Karpas-422 (cell line): ENCODE results near the gene MAP3K8. TPM values are rescaled to one million over a fixed set of nuclear protein-coding genes. Genes with fewer than 3 reads are reported as not detected.

ENCODE experiments used
- DNase-seq: peaks from one replicate; pipeline ENCODE4 v3.0.0-alpha.2; 2015
- H2AFZ ChIP-seq: fragments of 200-600 bp; sonication (generic); 2 replicates; pipeline ENCODE4 v1.6.1; 2014; ENCODE audit warnings: antibody characterized with exemption, low read length, mixed read lengths
- H3K27ac ChIP-seq: fragments of 200-600 bp; sonication (generic); 2 replicates; pipeline ENCODE4 v1.5.1; 2014; ENCODE audit warnings: mild to moderate bottlenecking, low read length, moderate library complexity
- H3K27me3 ChIP-seq: fragments of 200-600 bp; sonication (generic); 2 replicates; pipeline ENCODE4 v1.6.1; 2014; ENCODE audit warnings: low read length, mixed read lengths
- H3K36me3 ChIP-seq: fragments of 200-600 bp; sonication (generic); 2 replicates; pipeline ENCODE4 v1.6.1; 2014; ENCODE audit warnings: low read length, mixed read lengths; ENCODE audit not compliant: insufficient read depth
- H3K4me1 ChIP-seq: fragments of 200-600 bp; sonication (generic); 2 replicates; pipeline ENCODE4 v1.6.1; 2014; ENCODE audit warnings: mild to moderate bottlenecking, low read length, mixed read lengths
- H3K4me2 ChIP-seq: fragments of 200-600 bp; sonication (generic); 2 replicates; pipeline ENCODE4 v1.6.1; 2014; ENCODE audit warnings: low read length, low read depth, mild to moderate bottlenecking; ENCODE audit not compliant: poor library complexity, severe bottlenecking
- H3K4me3 ChIP-seq: fragments of 200-600 bp; sonication (generic); 2 replicates; pipeline ENCODE4 v1.5.1; 2014; ENCODE audit warnings: mild to moderate bottlenecking, antibody characterized with exemption, low read length, mixed read lengths
- H3K79me2 ChIP-seq: fragments of 200-600 bp; sonication (generic); 2 replicates; pipeline ENCODE4 v1.6.1; 2014; ENCODE audit warnings: mild to moderate bottlenecking, low read length, mixed read lengths
- H3K9ac ChIP-seq: fragments of 200-600 bp; sonication (generic); 2 replicates; pipeline ENCODE4 v1.6.0; 2014; ENCODE audit warnings: low read length
- H3K9me2 ChIP-seq: fragments of 200-600 bp; sonication (generic), shearing (Covaris generic); replicated peaks from 2 replicates; pipeline ENCODE4 v1.6.0; 2014; ENCODE audit warnings: mild to moderate bottlenecking, low read length, moderate library complexity; ENCODE audit not compliant: insufficient read depth
- H3K9me3 ChIP-seq: fragments of 300-700, 200-600 bp; sonication (generic); 2 replicates; pipeline ENCODE4 v1.6.1; 2014; ENCODE audit warnings: low read length, mixed read lengths
- H4K20me1 ChIP-seq: fragments of 200-600 bp; sonication (generic); 2 replicates; pipeline ENCODE4 v1.6.1; 2014; ENCODE audit warnings: mild to moderate bottlenecking, antibody characterized with exemption, low read length, low read depth; ENCODE audit not compliant: insufficient read depth
- total RNA-seq: library from RNA; depleted of rRNA; stranded (reverse); fragments of >200 nt; shearing (Covaris generic); gene quantifications from 2 replicates; pipeline ENCODE4 v1.2.3, GENCODE V29; 2014; ENCODE audit warnings: low replicate concordance

Gene MAP3K8
- total RNA-seq, 1 experiment from 2014 or later, result 69.8 TPM

DNA sequence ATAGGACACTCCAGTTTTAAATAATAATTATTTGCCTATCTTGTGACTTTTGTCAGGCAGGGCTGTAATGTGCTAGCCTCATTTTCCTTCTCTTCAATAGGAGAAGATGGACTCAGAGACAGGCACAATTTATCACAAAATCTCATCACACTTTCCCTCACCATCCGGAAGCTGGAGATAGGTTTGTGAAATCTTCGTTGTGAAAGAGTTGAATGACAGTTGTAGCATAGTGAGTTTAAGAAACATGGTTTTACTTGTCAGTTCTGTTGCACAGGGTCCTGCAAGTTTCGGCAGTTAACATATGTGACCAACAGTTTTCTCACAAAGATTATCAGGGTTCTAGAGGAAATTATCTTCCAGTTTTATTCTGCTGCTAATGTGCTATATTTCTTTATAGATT, 37.7 kb upstream of the MAP3K8 start:
- Histone ChIP-seq H3K4me2 (no peak overlapping the region), H3K79me2 (no peaks in the 10 kb centered on the region), H3K36me3 (no peaks in the 10 kb centered on the region), H3K9me2 (no peaks in the 10 kb centered on the region), H3K9ac (no peak overlapping the region), H3K27ac (no peak overlapping the region), H3K4me3 (no peak overlapping the region), H2AFZ (no peak overlapping the region), H4K20me1 (no peaks in the 10 kb centered on the region), H3K4me1 (peaks cover 37% of the 10 kb centered on the region), H3K27me3 (no peaks in the 10 kb centered on the region), H3K9me3 (no peaks in the 10 kb centered on the region)
- DNase-seq, result no peak

GRCh38 chr10:30396698-30397097, 37.3 kb upstream of the MAP3K8 start:
- H3K4me3 ChIP-seq, result no peak overlapping the region
- H3K9ac ChIP-seq, result no peak overlapping the region
- H3K27ac ChIP-seq, result no peak overlapping the region
- no peaks in the 10 kb centered on the region for H3K36me3 ChIP-seq
- no peaks in the 10 kb centered on the region for H4K20me1 ChIP-seq
- no peaks in the 10 kb centered on the region for H3K79me2 ChIP-seq
- no peak overlapping the region for H3K4me2 ChIP-seq
- no peaks in the 10 kb centered on the region for H3K9me2 ChIP-seq
- no peaks in the 10 kb centered on the region for H3K9me3 ChIP-seq
- DNase-seq, result no peak
- no peak overlapping the region for H2AFZ ChIP-seq
- H3K4me1 ChIP-seq, result peaks cover 37% of the 10 kb centered on the region
- H3K27me3 ChIP-seq, result no peaks in the 10 kb centered on the region

DNA sequence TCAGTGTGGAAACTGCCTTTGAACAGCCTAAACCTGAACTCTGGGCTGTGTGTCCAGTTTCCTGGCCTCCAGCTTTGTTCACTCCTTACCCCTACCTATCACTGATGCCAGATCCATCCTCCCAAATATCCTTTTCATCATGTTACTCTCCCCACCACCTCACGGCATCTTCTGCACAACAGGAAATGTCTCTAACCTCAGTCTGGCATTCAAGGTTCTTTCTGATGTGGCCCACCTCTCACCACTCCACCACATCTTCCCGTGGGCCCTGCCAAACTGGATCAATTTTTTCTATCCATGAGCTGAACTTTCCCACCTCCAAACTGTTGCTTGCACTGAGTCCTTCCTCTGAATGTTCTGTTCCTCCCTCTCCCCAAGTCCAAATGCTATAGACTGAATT, 35.8 kb upstream of the MAP3K8 start:
- no peak overlapping the region for H3K9ac ChIP-seq
- H4K20me1 ChIP-seq, result no peaks in the 10 kb centered on the region
- H3K9me3 ChIP-seq, result no peaks in the 10 kb centered on the region
- H3K4me3 ChIP-seq, result no peak overlapping the region
- H3K4me2 ChIP-seq, result no peak overlapping the region
- H3K79me2 ChIP-seq, result no peaks in the 10 kb centered on the region
- peaks cover 28% of the 10 kb centered on the region for H3K4me1 ChIP-seq
- no peak overlapping the region for H3K27ac ChIP-seq
- no peak overlapping the region for H2AFZ ChIP-seq
- H3K36me3 ChIP-seq, result no peaks in the 10 kb centered on the region
- no peak for DNase-seq
- H3K27me3 ChIP-seq, result no peaks in the 10 kb centered on the region
- no peaks in the 10 kb centered on the region for H3K9me2 ChIP-seq

GRCh38 chr10:30398788-30399187, 35.2 kb upstream of the MAP3K8 start:
- H4K20me1 ChIP-seq, result no peaks in the 10 kb centered on the region
- H3K27ac ChIP-seq, result no peak overlapping the region
- no peak for DNase-seq
- H3K9me3 ChIP-seq, result no peaks in the 10 kb centered on the region
- no peak overlapping the region for H2AFZ ChIP-seq
- no peak overlapping the region for H3K4me3 ChIP-seq
- no peak overlapping the region for H3K4me2 ChIP-seq
- H3K4me1 ChIP-seq, result peaks cover 23% of the 10 kb centered on the region
- H3K27me3 ChIP-seq, result no peaks in the 10 kb centered on the region
- no peak overlapping the region for H3K9ac ChIP-seq
- H3K36me3 ChIP-seq, result no peaks in the 10 kb centered on the region
- H3K79me2 ChIP-seq, result no peaks in the 10 kb centered on the region
- H3K9me2 ChIP-seq, result no peaks in the 10 kb centered on the region

DNA sequence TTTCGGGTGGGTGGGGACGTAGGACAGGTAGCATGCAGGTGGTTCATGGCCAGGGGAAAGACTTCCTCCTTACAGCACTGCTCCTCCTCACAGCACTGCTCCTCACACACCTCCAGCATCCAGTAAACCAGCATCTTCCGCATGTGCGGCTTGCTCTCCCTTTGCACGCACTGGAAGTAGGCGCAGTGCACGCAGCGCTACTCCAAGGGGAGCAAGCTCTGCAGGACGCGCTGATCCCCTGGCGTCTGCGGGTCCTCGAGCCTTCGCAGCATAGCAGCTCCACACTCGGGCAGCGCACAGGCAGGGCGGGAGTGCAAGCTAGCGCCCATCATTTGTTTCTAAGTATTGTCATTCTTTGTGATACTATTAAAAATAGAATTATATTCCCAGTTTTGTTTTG, 30.5 kb upstream of the MAP3K8 start:
- DNase-seq, result no peak
- peaks cover 9% of the 10 kb centered on the region for H3K9me3 ChIP-seq
- no peaks in the 10 kb centered on the region for H3K9me2 ChIP-seq
- no peak overlapping the region for H3K27ac ChIP-seq
- no peaks in the 10 kb centered on the region for H3K36me3 ChIP-seq
- H3K9ac ChIP-seq, result no peak overlapping the region
- H3K79me2 ChIP-seq, result no peaks in the 10 kb centered on the region
- H3K4me1 ChIP-seq, result peaks cover 11% of the 10 kb centered on the region
- no peak overlapping the region for H2AFZ ChIP-seq
- H4K20me1 ChIP-seq, result no peaks in the 10 kb centered on the region
- no peak overlapping the region for H3K4me3 ChIP-seq
- no peaks in the 10 kb centered on the region for H3K27me3 ChIP-seq
- no peak overlapping the region for H3K4me2 ChIP-seq

- H3K79me2 ChIP-seq, result no peaks in the 10 kb centered on the region
- H3K27me3 ChIP-seq, result no peaks in the 10 kb centered on the region
- no peaks in the 10 kb centered on the region for H3K36me3 ChIP-seq
- H3K9ac ChIP-seq, result no peak overlapping the region
- no peak overlapping the region for H2AFZ ChIP-seq
- H3K27ac ChIP-seq, result no peak overlapping the region
- DNase-seq, result no peak
- no peaks in the 10 kb centered on the region for H4K20me1 ChIP-seq
- H3K4me3 ChIP-seq, result no peak overlapping the region
- peaks cover 7% of the 10 kb centered on the region for H3K4me1 ChIP-seq
- peaks cover 9% of the 10 kb centered on the region for H3K9me3 ChIP-seq
- no peaks in the 10 kb centered on the region for H3K9me2 ChIP-seq
- H3K4me2 ChIP-seq, result no peak overlapping the region
Observed at GRCh38 chr10:30404540-30404939, 29.4 kb upstream of the MAP3K8 start.

DNA sequence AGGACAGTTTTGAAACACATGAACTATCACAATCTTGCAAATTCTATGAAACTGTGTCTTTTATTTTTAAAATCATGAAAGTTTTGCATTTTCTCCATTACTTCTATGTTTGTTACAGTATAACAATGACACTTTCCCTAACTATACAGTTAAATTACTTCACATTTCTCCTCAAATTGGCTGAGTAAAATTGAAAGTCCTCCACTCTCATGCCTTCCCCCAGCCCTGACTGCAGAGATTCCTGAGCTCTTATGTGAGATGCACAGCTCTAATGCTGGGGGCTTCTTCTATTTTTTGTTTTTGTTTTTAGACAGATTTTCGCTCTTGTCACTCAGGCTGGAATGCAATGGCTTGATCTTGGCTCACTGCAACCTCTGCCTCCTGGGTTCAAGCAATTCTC, 22.7 kb upstream of the MAP3K8 start:
- Histone ChIP-seq H2AFZ (no peak overlapping the region), H3K4me2 (no peak overlapping the region), H3K9ac (no peak overlapping the region), H3K27me3 (no peaks in the 10 kb centered on the region), H3K4me3 (no peak overlapping the region), H3K36me3 (no peaks in the 10 kb centered on the region), H3K79me2 (no peaks in the 10 kb centered on the region), H4K20me1 (no peaks in the 10 kb centered on the region), H3K9me3 (no peaks in the 10 kb centered on the region), H3K9me2 (no peaks in the 10 kb centered on the region), H3K4me1 (peaks cover 18% of the 10 kb centered on the region), H3K27ac (no peak overlapping the region)
- DNase-seq, result no peak

GRCh38 chr10:30412901-30413300, 21.1 kb upstream of the MAP3K8 start:
- Histone ChIP-seq H3K9me3 (no peaks in the 10 kb centered on the region), H3K27me3 (no peaks in the 10 kb centered on the region), H3K79me2 (no peaks in the 10 kb centered on the region), H3K4me1 (peaks cover 35% of the 10 kb centered on the region), H3K9me2 (no peaks in the 10 kb centered on the region), H3K4me2 (no peak overlapping the region), H3K4me3 (no peak overlapping the region), H3K36me3 (no peaks in the 10 kb centered on the region), H3K27ac (no peak overlapping the region), H3K9ac (no peak overlapping the region), H4K20me1 (no peaks in the 10 kb centered on the region), H2AFZ (no peak overlapping the region)
- no peak for DNase-seq

GRCh38 chr10:30413996-30414576, 19.9 kb upstream of the MAP3K8 start:
- Histone ChIP-seq H3K4me2 (peak overlapping the region; percentile 16), H3K4me3 (no peak overlapping the region), H3K36me3 (no peaks in the 10 kb centered on the region), H3K9ac (no peak overlapping the region), H3K9me3 (no peaks in the 10 kb centered on the region), H3K9me2 (no peaks in the 10 kb centered on the region), H3K27ac (peak overlapping the region; percentile 98), H3K27me3 (no peaks in the 10 kb centered on the region), H4K20me1 (no peaks in the 10 kb centered on the region), H2AFZ (no peak overlapping the region), H3K4me1 (peaks cover 47% of the 10 kb centered on the region), H3K79me2 (no peaks in the 10 kb centered on the region)
- peak; percentile 89 for DNase-seq
